HL-60/S4 treated with phorbol 12-myristate 13-acetate at 8.2 ng/mL for 4 days and 3 days (cell line): ENCODE measurements around the gene SND1.

Source experiments
- in situ Hi-C: fragments of 300-500 bp; cut with MboI; formaldehyde crosslinking; loops from 2 replicates; pipeline ENCODE4 v1.15.0; 2022; ENCODE audit warnings: low sequenced_read_pairs

Gene SND1

GRCh38 chr7:128076196-128076795, 424.3 kb downstream of the SND1 start:
- in situ Hi-C loops = no loop called here

DNA sequence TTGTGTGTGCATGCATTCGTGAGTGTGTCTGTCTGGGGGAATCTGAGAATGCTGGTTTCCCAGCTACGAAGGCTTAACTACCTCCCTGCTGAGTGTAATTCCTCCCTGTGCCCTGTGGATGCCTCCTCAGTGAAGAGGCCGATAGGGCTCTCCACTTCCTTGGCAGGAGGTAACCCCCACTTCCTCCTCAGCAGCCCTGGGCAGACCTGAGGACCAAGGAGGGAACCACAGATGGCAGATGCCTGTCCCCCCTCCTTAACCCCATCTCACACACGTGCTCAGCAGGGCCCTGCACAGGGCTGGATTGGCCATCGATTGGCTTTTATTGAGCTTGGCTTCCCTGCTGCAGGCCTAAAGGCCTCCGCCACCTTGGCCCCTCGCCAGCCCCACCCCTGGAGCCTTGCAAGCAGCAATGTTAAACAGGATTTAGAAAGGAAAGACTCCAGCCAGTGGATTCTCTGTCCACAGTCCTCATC, 424.8 kb downstream of the SND1 start:
- in situ Hi-C loops = no loop called here

GRCh38 chr7:128078309-128078708, 426.3 kb downstream of the SND1 start:
- in situ Hi-C loops = no loop called here

- in situ Hi-C loops = no loop called here
Measured at GRCh38 chr7:128080169-128080568, 428.2 kb downstream of the SND1 start.

DNA sequence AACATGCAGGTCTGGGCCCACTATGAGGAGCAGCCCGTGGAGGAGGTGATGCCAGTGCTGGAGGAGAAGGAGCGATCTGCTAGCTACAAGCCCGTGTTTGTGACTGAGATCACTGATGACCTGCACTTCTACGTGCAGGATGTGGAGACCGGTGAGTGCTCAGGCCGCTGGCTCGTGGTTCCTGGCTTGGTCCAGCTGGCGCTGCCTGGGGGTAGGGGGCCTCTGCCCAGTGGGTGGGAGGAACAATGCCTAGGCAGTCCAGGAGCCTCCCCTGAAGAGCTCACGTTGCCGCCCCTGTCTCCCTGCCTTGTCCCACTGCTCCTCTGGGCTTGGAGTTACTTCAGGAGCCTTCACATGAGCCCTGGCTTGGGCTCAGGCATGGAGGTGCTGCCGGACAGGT, 429.4 kb downstream of the SND1 start:
- in situ Hi-C loops = no loop called here

DNA sequence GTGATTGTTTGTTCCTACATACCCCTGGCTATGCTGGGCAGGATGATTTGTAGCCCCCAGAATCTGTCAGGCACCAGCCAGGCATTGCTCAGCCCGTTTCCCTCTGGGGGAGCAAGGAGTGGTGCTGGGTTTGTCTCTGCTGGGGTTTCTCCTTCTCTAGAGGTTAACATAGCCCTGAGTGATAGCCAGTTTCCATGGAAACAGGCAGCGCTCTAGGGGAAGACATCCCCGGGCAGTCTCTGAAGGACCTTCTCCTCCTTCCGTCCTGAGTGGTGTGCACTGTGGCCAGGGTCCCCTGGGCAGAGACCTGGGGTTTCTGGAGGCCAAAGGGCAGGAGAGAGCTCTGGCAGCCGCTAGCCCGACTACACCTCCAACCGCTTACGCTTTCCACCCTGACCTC, 429.8 kb downstream of the SND1 start:
- in situ Hi-C loops = no loop called here

GRCh38 chr7:128082431-128082830, 430.4 kb downstream of the SND1 start:
- in situ Hi-C loops = no loop called here

DNA sequence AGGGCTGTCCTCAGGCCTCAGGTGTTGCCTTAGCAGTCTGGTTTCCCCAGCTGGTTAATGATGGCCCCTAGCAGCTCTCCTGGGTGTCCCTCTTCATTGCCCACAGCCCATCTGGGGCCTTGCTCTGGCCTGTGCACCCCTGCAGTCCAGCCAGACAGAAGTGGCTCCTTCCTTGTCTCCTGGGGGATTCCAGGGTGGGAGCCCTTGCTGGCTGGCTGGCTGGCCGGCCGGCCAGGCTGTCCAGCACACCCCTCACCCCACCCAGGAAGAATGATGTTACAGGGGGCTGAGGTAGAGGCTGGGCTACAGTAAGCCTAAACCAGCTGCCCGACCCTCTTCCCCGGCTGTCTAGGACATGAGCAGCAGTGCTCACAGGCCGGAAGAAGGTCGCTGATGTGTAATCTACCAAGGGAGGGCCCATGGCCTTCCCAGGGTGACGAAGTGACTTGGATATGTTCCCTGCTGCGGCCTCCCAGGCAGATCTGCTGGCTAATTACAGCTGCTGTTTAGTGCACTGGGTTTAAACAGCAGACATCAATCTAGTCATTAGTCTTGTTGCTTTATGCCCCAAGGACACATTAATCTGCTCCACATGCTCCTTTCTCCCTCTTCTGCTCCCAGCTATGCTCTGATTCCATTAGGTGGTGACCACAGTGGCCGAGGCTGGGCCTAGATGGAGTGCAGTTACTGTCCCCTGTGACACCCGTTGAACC, 433.1 kb downstream of the SND1 start:
- in situ Hi-C loops = no loop called here

DNA sequence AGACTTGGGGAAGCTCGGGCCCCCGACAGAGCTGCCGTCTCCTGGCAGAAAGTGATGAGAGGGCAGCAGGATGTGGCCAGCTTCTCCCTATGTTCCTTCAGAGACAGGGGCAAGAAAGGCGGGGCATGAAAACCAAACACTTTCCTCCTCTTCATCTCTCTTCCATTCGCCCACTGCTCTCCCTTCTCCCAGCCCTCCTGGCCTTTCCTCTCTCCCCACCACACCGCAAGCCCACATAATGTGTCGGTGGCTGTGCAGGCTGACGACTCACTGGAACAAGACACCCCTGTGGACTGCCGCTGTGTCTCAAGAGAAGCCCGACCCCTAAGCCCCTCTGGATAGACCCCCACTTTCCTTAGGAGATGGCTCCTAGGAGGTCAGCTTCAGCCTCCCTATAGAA, 438.5 kb downstream of the SND1 start:
- in situ Hi-C loops = no loop called here

DNA sequence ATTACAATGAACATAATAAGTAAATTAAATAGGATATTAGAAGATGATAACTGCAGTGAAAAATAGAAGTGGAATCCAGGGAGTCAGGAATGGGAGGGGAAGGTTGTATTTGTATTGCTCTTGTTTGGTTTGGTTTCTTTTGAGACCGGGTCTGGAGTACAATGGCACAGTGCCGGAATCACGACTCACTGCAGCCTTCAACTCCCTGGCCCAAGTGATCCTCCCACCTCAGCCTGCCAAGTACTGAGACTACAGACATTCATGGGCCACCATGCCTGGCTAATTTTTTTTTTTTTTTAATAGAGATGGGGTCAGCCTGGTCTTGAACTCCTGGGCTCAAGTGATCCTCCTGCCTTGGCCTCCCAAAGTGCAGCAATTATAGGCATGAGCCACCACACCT, 439.1 kb downstream of the SND1 start:
- in situ Hi-C loops = no loop called here

GRCh38 chr7:128092221-128092620, 440.2 kb downstream of the SND1 start:
- in situ Hi-C loops = no loop called here

DNA sequence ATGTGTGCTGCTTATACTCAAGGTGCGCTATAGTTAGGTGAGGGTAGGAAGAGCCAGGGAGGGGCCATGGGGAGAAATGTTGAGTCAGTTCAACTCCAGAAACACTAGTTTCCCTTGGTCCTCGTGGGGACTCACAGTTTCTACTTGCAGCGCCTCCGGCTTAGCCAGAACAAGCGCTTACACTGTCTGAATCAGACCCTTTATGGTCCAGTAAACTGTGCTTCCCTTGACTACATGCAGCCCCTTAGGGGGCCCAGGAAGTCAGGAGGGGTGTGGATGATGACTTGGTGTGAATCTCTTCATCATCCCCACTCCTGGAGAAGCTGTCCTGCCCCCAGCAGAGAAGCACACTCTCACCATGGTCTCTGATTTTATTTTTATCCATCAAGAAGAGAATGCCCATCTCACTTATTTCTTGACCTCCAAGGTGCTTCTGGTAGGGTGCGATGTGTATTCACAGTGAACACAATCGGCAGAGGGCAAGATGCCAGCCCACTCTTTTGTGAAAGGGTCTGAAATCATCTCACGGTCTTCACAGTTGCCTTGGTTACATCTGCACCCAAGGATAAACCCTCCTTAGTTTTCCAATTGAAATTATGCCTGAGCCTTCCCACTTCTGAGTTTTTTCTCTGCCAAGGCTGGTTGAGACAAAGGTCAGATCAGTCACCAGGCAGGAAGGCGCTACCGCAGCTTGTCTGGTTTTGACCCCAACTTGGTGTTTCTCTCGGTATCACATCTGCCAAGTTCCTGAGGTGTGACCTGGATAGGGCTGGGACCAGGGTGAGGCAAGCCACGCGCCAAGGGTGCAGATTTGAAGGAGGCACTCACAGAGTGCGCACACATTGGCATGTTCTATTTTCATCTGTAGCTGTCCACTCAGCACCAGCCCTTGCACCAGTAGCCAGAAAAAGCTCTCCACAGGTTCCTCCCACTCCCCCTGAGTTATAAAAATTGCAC, 441.9 kb downstream of the SND1 start:
- in situ Hi-C loops = no loop called here

DNA sequence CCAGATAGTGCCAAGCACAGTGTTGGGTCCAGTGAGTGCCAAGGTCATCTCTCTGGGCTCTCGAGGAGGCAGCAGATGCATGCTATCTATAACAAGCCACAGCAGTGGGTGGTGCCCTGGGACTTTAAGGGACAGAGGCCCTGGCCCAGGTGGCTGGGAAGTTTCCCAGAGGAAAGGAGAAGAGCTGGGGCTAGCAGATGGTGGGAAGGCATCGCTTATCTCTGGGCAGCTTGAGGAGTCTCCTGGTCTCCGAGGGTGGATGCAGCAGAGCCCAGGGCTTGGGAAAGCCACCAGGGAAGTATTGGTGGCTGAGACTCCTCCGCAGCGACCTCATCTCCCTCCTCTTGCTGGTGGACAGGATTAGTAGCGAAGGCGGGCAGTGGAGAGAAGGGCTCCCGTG, 442.7 kb downstream of the SND1 start:
- in situ Hi-C loops = no loop called here

- in situ Hi-C loops = no loop called here
Measured at GRCh38 chr7:128097211-128097731, 445.3 kb downstream of the SND1 start.

- in situ Hi-C loops = no loop called here
Measured at GRCh38 chr7:128098629-128099028, 446.6 kb downstream of the SND1 start.

- in situ Hi-C loops = no loop called here
Measured at GRCh38 chr7:128099204-128099671, 447.2 kb downstream of the SND1 start.

- in situ Hi-C loops = no loop called here
Measured at GRCh38 chr7:128100225-128100948, 448.4 kb downstream of the SND1 start.

DNA sequence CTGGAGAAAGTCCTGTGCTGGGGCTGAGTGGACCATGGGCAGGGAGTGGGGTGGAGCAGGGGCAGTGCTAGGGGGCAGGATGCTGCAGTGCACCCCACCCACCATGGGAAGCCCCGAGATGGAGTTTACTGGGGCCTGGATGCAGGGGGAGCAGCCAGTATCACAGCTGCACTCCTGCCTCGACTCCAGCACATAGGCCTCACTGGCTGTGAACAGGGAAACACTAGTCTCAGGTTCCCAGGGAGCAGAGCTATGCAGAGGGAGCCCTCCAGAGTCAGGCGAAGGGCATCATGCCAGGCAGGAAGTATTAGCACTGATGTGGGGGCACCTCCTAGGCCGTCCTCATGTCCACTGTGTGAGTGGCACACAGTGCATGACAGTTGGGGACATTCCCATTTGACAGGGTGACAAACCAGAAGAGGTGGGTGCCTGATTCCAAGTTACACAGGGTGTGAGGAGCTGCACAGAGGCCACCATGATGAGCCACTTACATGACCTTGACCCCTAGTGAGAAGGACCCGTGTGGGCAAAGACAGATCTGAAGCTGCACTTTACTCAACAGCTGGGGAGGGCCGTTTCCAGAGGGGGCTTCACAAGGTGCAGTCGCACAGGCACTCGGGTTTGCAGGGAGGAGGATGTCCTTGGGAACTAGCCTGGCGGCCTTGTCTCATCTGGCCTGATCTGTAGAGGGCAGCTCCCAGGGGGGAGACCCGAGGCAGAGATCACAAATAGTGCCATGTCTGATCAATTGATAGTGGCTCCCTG, 449.1 kb downstream of the SND1 start:
- in situ Hi-C loops = no loop called here

DNA sequence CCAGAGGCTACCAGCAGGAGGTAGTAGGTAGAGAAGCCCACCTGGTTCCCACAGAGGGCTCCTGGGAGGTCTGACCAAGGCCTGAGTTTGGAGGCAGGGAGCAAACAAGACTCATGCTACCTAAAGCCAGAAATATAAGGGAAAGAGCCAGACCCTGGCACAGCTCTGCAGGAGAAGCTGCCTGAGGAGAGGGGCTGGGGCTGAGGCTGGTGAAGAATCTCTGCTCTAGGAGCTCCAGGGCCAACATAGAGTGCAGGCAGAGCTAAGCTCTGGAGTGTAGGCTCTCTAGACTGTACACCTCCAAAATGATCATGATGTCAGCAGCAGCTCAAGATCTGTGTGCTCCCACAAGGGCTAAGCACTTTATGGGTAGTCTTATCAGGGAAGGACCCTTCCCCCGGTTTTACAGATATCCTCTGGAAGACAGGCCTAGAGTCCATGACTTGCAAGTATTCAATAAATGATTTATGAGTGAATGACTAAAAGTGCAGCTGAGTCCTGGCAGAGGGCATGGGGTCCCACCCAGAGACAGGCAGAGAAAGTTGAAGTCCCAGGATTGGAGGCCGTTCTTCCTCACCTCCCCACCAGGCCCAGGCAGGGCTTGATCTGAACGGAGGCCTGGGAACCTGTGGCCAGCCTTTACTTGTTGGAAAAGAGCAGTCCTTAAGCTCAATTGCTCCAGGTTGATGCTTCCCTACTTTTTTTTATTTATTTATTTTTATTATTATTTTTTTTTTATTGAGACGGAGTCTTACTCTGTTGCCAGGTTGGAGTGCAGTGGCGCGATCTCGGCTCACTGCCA, 450.7 kb downstream of the SND1 start:
- in situ Hi-C loops = no loop called here
